ENCODE results near the gene ATG16L1.

DNA sequence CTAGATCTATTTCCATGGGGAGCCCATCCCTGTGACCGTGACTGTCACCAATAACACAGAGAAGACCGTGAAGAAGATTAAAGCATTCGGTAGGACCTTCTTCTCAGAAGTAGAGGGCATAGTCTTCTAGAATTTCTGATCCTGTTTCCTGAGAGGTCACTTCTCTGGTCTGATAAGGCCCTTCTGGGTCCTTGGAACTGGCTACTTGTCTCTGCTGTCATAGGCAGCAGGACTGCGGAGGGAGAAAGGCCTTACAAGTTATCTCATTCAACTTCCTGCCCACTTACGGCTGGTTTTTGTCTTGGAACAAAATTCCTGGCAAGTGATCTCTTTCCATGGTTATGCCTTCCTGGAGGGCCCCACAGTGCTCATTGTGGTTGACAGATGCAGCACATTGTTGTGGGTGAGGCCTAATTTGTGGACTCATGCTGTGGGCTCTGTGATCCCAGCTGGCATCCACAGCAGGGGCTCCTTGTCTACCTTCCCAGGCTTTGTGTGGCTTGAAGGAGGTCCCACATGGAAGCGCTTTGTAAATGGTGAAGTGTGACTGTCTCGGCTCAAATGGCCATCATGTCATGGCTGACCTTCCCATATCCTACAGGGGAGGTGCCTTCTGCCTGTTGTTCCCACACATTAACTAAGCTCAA is 78.1 kb downstream of the ATG16L1 start:
- TF ChIP-seq, protein P1, sequence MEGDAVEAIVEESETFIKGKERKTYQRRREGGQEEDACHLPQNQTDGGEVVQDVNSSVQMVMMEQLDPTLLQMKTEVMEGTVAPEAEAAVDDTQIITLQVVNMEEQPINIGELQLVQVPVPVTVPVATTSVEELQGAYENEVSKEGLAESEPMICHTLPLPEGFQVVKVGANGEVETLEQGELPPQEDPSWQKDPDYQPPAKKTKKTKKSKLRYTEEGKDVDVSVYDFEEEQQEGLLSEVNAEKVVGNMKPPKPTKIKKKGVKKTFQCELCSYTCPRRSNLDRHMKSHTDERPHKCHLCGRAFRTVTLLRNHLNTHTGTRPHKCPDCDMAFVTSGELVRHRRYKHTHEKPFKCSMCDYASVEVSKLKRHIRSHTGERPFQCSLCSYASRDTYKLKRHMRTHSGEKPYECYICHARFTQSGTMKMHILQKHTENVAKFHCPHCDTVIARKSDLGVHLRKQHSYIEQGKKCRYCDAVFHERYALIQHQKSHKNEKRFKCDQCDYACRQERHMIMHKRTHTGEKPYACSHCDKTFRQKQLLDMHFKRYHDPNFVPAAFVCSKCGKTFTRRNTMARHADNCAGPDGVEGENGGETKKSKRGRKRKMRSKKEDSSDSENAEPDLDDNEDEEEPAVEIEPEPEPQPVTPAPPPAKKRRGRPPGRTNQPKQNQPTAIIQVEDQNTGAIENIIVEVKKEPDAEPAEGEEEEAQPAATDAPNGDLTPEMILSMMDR (IDR thresholded peaks at IDR 0.05; ENCODE audit: low read depth, low read length): no peak
- TF ChIP-seq EZH2phosphoT487 (IDR thresholded peaks at IDR 0.05; ENCODE audit: low read depth): no peak

Data from OCI-LY3 (cell line).